HG03108 (cell line): ENCODE measurements around the gene EEPD1.
"Not testable (repeated sequence)": the region's sequence is repeated elsewhere in the genome, so short reads cannot be mapped to it uniquely, and the experiment has no call there.

ENCODE experiments used
- ATAC-seq: cut with Tn5 transposase; IDR thresholded peaks from one replicate; pipeline ENCODE4 v1.9.1; 2021; ENCODE audit warnings: moderate library complexity; ENCODE audit not compliant: unreplicated experiment

EEPD1 gene

GRCh38 chr7:36313607-36314006 lies 160.6 kb downstream of the EEPD1 start:
- ATAC-seq = no peak

GRCh38 chr7:36314491-36314890 lies 161.4 kb downstream of the EEPD1 start:
- no peak for ATAC-seq

- ATAC-seq = no peak
Observed at GRCh38 chr7:36315309-36315944, 162.4 kb downstream of the EEPD1 start.

GRCh38 chr7:36316319-36316718 lies 163.3 kb downstream of the EEPD1 start:
- no peak for ATAC-seq

GRCh38 chr7:36317276-36317675 lies 164.2 kb downstream of the EEPD1 start:
- no peak for ATAC-seq

GRCh38 chr7:36318116-36318515 lies 165.1 kb downstream of the EEPD1 start:
- ATAC-seq = no peak

GRCh38 chr7:36321284-36321683 lies 168.2 kb downstream of the EEPD1 start:
- not testable (repeated sequence) for ATAC-seq

GRCh38 chr7:36336390-36336789 lies 183.3 kb downstream of the EEPD1 start:
- no peak for ATAC-seq

- ATAC-seq = no peak
Observed at GRCh38 chr7:36338256-36338655, 185.2 kb downstream of the EEPD1 start.

- no peak for ATAC-seq
Observed at GRCh38 chr7:36343548-36343947, 190.5 kb downstream of the EEPD1 start.

GRCh38 chr7:36344622-36345021 lies 191.6 kb downstream of the EEPD1 start:
- ATAC-seq = no peak

GRCh38 chr7:36346260-36346831 lies 193.3 kb downstream of the EEPD1 start:
- no peak for ATAC-seq

- ATAC-seq = no peak
Observed at GRCh38 chr7:36348256-36348655, 195.2 kb downstream of the EEPD1 start.

- ATAC-seq = no peak
Observed at GRCh38 chr7:36348771-36349170, 195.7 kb downstream of the EEPD1 start.

- no peak for ATAC-seq
Observed at GRCh38 chr7:36349626-36350025, 196.6 kb downstream of the EEPD1 start.
